HepG2 (cell line): ENCODE measurements around the gene FAM228B. TPM values are rescaled to one million over a fixed set of nuclear protein-coding genes. Genes with fewer than 3 reads are reported as not detected.

Experiments
- ATAC-seq: fragments of 200-7000 bp; cut with Tn5 transposase; 3 replicates; pipeline ENCODE4 v1.9.1; 2020; ENCODE audit warnings: mild to moderate bottlenecking, moderate library complexity
- BruUV-seq: library from RNA; stranded (reverse); fragments of 400-500 nt; replicated peaks from 2 replicates; lab custom pipeline; 2021; lab: Mats Ljungman, UMichigan
- CTCF ChIA-PET: fragments of 300-600 bp; formaldehyde crosslinking; extraction: SDS; loops from one replicate; lab custom pipeline; 2021; ENCODE audit warnings: low total read pairs, inconsistent platforms, low intra/inter-chr PET ratio; lab: Yijun Ruan, JAX
- POLR2A ChIA-PET: fragments of 350-600 bp; sonication (Branson Sonifier 250); formaldehyde crosslinking; loops from one replicate; lab custom pipeline; 2020; ENCODE audit warnings: antibody characterized with exemption, inconsistent platforms; lab: Yijun Ruan, JAX
- DNase-seq: peaks from one replicate; pipeline ENCODE4 v3.0.0-alpha.2; 2015; ENCODE audit warnings: low spot score
- FAIRE-seq: peaks from 3 replicates; lab custom pipeline; 2011; peaks lifted over from hg19 to GRCh38; lab: Jason Lieb, UNC
- H2AFZ ChIP-seq: one replicate; pipeline ENCODE4 v1.6.1; 2011; ENCODE audit warnings: low read length, inconsistent platforms
- H3K27ac ChIP-seq: fragments of 300-600 bp; 3 replicates; pipeline ENCODE4 v1.8.0; 2011; ENCODE audit warnings: mixed run types, mild to moderate bottlenecking, mixed read lengths, low read length, inconsistent platforms; ENCODE audit not compliant: insufficient read depth; ENCODE audit errors: extremely low read length
- H3K27me3 ChIP-seq, 2 experiments: fragments of 200-600 bp in 1 of 2; 2 replicates in 1 of 2; 3 replicates in 1 of 2; pipeline versions ENCODE4 v1.6.0 to v1.8.0; 2011; ENCODE audit warnings: low read length in 2 of 2, mild to moderate bottlenecking in 2 of 2, moderate library complexity in 2 of 2, inconsistent platforms in 1 of 2; ENCODE audit not compliant: insufficient read depth in 2 of 2, control insufficient read depth in 1 of 2
- H3K36me3 ChIP-seq, 2 experiments: fragments of 200-600 bp in 1 of 2; replicated peaks in 1 of 2; 2 replicates in 1 of 2; 3 replicates in 1 of 2; pipeline versions ENCODE4 v1.5.1 to v1.8.0; 2011; ENCODE audit warnings: low read length in 2 of 2, inconsistent platforms in 1 of 2; ENCODE audit not compliant: insufficient read depth in 2 of 2, control insufficient read depth in 1 of 2
- H3K4me1 ChIP-seq: 2 replicates; pipeline ENCODE4 v1.5.1; 2012; ENCODE audit warnings: low read length, inconsistent platforms; ENCODE audit not compliant: insufficient read depth
- H3K4me2 ChIP-seq: 2 replicates; pipeline ENCODE4 v1.6.0; 2011; ENCODE audit warnings: low read depth, low read length, inconsistent platforms
- H3K4me3 ChIP-seq, 3 experiments: fragments of 200-600 bp in 1 of 3; sonication (generic), shearing (Covaris generic) in 1 of 3; replicated peaks in 1 of 3; 2 replicates each; pipeline ENCODE4 v1.5.1; 2011 to 2016; ENCODE audit warnings: low read length in 3 of 3, inconsistent platforms in 2 of 3, low read depth in 2 of 3, mild to moderate bottlenecking in 2 of 3, control low read depth in 1 of 3, mixed read lengths in 1 of 3; ENCODE audit not compliant: insufficient read depth in 1 of 3
- H3K79me2 ChIP-seq: one replicate; pipeline ENCODE4 v1.6.1; 2011; ENCODE audit warnings: low read length, inconsistent platforms; ENCODE audit not compliant: insufficient read depth
- H3K9ac ChIP-seq: 2 replicates; pipeline ENCODE4 v1.6.0; 2011; ENCODE audit warnings: mild to moderate bottlenecking, low read depth, low read length, inconsistent platforms; ENCODE audit not compliant: insufficient read depth
- H3K9me3 ChIP-seq: 2 replicates; pipeline ENCODE4 v1.5.1; 2012; ENCODE audit warnings: mild to moderate bottlenecking, low read length
- H4K20me1 ChIP-seq: 2 replicates; pipeline ENCODE4 v1.6.0; 2011; ENCODE audit warnings: inconsistent platforms, mild to moderate bottlenecking, low read length, moderate library complexity; ENCODE audit not compliant: insufficient read depth
- GATAD1 ChIP-seq: IDR thresholded peaks from 2 replicates; pipeline ENCODE4 v1.6.1; 2016; ENCODE audit warnings: missing genetic modification reagents, missing compliant biosample characterization
- KLF9 ChIP-seq: IDR thresholded peaks from 2 replicates; pipeline ENCODE4 v1.6.1; 2016; ENCODE audit warnings: low read depth
- MBNL3 ChIP-seq: fragments of 250-450 bp; sonication (Bioruptor Pico); conservative IDR thresholded peaks from 2 replicates; pipeline ENCODE4 v1.8.0; 2022; ENCODE audit warnings: mild to moderate bottlenecking, inconsistent platforms
- MXI1 ChIP-seq: IDR thresholded peaks from 3 replicates; pipeline ENCODE4 v1.6.1; 2012; ENCODE audit warnings: low read depth, low read length, inconsistent platforms, borderline replicate concordance
- MZF1 ChIP-seq: sonication (generic); formaldehyde crosslinking; IDR thresholded peaks from 2 replicates; pipeline ENCODE4 v1.8.1; 2023; ENCODE audit warnings: mild to moderate bottlenecking, missing genetic modification reagents, borderline replicate concordance
- PCBP1 ChIP-seq: fragments of 200-400 bp; formaldehyde crosslinking; IDR thresholded peaks from 2 replicates; pipeline ENCODE4 v1.6.1; 2017; ENCODE audit warnings: mild to moderate bottlenecking, low read depth, low read length, borderline replicate concordance
- PTBP1 ChIP-seq: fragments of 200-400 bp; formaldehyde crosslinking; IDR thresholded peaks from 2 replicates; pipeline ENCODE4 v1.6.1; 2018; ENCODE audit warnings: low read length, low read depth; ENCODE audit not compliant: poor library complexity, severe bottlenecking
- RAD21 ChIP-seq: fragments of 450-650 bp; formaldehyde crosslinking; IDR thresholded peaks from 2 replicates; pipeline ENCODE4 v1.5.0; 2020; ENCODE audit warnings: mild to moderate bottlenecking
- SNRNP70 ChIP-seq: fragments of 200-400 bp; formaldehyde crosslinking; IDR thresholded peaks from 2 replicates; pipeline ENCODE4 v1.6.1; 2017; ENCODE audit warnings: mild to moderate bottlenecking, low read depth, low read length, moderate library complexity
- STAG1 ChIP-seq: sonication (generic); formaldehyde crosslinking; IDR thresholded peaks from 2 replicates; pipeline ENCODE4 v1.4.0; 2020; ENCODE audit warnings: missing genetic modification reagents
- TBX3 ChIP-seq: fragments of 450-650 bp; IDR thresholded peaks from 2 replicates; pipeline ENCODE4 v1.6.1; 2017; ENCODE audit warnings: antibody characterized with exemption, mild to moderate bottlenecking, inconsistent platforms, borderline replicate concordance
- ZMYM4 ChIP-seq: sonication (generic); formaldehyde crosslinking; IDR thresholded peaks from 2 replicates; pipeline ENCODE4 v1.8.1; 2023; ENCODE audit warnings: mild to moderate bottlenecking, missing genetic modification reagents
- ZNF20 ChIP-seq: sonication (generic); formaldehyde crosslinking; IDR thresholded peaks from 2 replicates; pipeline ENCODE4 v1.4.0; 2020; ENCODE audit warnings: mild to moderate bottlenecking, moderate library complexity, missing genetic modification reagents
- ZNF230 ChIP-seq: sonication (generic); formaldehyde crosslinking; IDR thresholded peaks from 2 replicates; pipeline ENCODE4 v1.4.0; 2020; ENCODE audit warnings: mild to moderate bottlenecking, missing genetic modification reagents
- ZNF333 ChIP-seq: sonication (generic); formaldehyde crosslinking; IDR thresholded peaks from 2 replicates; pipeline ENCODE4 v1.4.0; 2020; ENCODE audit warnings: mild to moderate bottlenecking, missing genetic modification reagents, borderline replicate concordance
- ZNF605 ChIP-seq: sonication (generic); formaldehyde crosslinking; IDR thresholded peaks from 2 replicates; pipeline ENCODE4 v1.8.0; 2022; ENCODE audit warnings: mild to moderate bottlenecking, missing genetic modification reagents
- ZNF607 ChIP-seq: sonication (generic); formaldehyde crosslinking; IDR thresholded peaks from 2 replicates; pipeline ENCODE4 v1.5.1; 2020; ENCODE audit warnings: missing genetic modification reagents, mild to moderate bottlenecking, borderline replicate concordance
- ZNF724P ChIP-seq: sonication (generic); formaldehyde crosslinking; IDR thresholded peaks from 2 replicates; pipeline ENCODE4 v1.8.0; 2022; ENCODE audit warnings: missing genetic modification reagents, borderline replicate concordance
- ZNF761 ChIP-seq: sonication (generic); formaldehyde crosslinking; conservative IDR thresholded peaks from 2 replicates; pipeline ENCODE4 v1.4.0; 2020; ENCODE audit warnings: mild to moderate bottlenecking, missing genetic modification reagents
- ZNF773 ChIP-seq: sonication (generic); formaldehyde crosslinking; IDR thresholded peaks from 2 replicates; pipeline ENCODE4 v1.4.0; 2020; ENCODE audit warnings: missing genetic modification reagents, borderline replicate concordance
- ZSCAN21 ChIP-seq: sonication (generic); formaldehyde crosslinking; IDR thresholded peaks from 2 replicates; pipeline ENCODE4 v1.8.0; 2022; ENCODE audit warnings: mild to moderate bottlenecking, missing genetic modification reagents, moderate library complexity, borderline replicate concordance
- WGBS: methylation state at CpG from one replicate; pipeline ENCODE4 v1.1.6; 2017; ENCODE audit warnings: low lambda C conversion rate; 5-methylcytosine and 5-hydroxymethylcytosine counted together
- in situ Hi-C: cut with HindIII; loops from 2 replicates; pipeline ENCODE4 v1.10.0; 2017; ENCODE audit warnings: low pct_unique_long_range_greater_than_20kb; ENCODE audit not compliant: extremely low pct_ligation_motif_present
- intact Hi-C: fragments of 100-400 bp; cut with micrococcal nuclease; formaldehyde crosslinking; loops from one replicate; pipeline ENCODE4 v1.10.0; 2022; ENCODE audit not compliant: unreplicated experiment
- polyA plus RNA-seq, 8 experiments: library from polyadenylated mRNA; depleted of rRNA in 3 of 8; stranded (reverse) in 7 of 8; unstranded in 1 of 8; fragments of >200 nt; fragmentation: Illumina TruSeq in 4 of 8; extraction: Trizol in 4 of 8; gene quantifications; 2 replicates each; pipeline versions ENCODE4 v1.2.1 to v1.2.3, GENCODE V29; 2011 to 2016; ENCODE audit warnings: low read depth in 4 of 8, missing spikeins in 1 of 8, mixed read lengths in 1 of 8; ENCODE audit not compliant: insufficient read depth in 1 of 8
- total RNA-seq, 5 experiments: library from RNA; depleted of rRNA; stranded (reverse); fragments of >200 nt; fragmentation: Illumina TruSeq; extraction: Trizol; gene quantifications; 2 replicates each; pipeline ENCODE4 v1.2.3, GENCODE V29; 2016; ENCODE audit warnings: low read depth in 1 of 5
- TF ChIP-seq, protein P1 (sequence below): fragments of 450-650 bp; IDR thresholded peaks from 2 replicates; pipeline ENCODE4 v1.6.1; 2016

Gene FAM228B
- total and polyA plus RNA-seq, 2 of the 13 experiments (the other 11 are each of a cell fraction or from before 2014, with no cell fraction given), result 0.79 to 1.1 TPM

DNA sequence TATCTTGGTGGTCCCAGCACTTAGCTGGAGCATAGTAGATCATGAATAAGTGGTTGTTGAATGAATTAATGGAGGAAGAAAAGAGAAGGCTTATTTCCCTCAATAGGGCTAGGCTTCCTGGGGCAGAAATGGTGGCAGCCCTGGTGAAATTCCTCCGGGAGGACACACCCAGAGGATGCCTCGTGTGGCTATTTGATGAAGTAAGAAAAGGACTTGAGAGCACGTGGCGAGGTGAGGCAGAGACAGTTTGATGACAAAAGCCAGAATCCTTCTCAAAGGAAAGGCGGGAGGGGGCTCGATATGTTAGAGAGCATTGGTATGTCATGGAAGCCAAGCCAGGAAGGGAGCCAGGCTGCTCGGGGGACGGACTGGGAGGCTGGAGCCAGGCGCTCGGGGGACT is 66.3 kb downstream of the FAM228B start:
- TF ChIP-seq ZNF724P (CRISPR knock-in tag), result no peak
- TF ChIP-seq ZNF761 (CRISPR knock-in tag), result no peak
- no peak for TF ChIP-seq PTBP1
- TF ChIP-seq PCBP1, result no peak
- no peak for TF ChIP-seq ZNF230 (CRISPR knock-in tag)
- TF ChIP-seq STAG1 (CRISPR knock-in tag), result no peak
- TF ChIP-seq MXI1, result no peak
- TF ChIP-seq, protein P1, sequence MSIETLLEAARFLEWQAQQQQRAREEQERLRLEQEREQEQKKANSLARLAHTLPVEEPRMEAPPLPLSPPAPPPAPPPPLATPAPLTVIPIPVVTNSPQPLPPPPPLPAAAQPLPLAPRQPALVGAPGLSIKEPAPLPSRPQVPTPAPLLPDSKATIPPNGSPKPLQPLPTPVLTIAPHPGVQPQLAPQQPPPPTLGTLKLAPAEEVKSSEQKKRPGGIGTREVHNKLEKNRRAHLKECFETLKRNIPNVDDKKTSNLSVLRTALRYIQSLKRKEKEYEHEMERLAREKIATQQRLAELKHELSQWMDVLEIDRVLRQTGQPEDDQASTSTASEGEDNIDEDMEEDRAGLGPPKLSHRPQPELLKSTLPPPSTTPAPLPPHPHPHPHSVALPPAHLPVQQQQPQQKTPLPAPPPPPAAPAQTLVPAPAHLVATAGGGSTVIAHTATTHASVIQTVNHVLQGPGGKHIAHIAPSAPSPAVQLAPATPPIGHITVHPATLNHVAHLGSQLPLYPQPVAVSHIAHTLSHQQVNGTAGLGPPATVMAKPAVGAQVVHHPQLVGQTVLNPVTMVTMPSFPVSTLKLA, result peak; percentile 88
- no peaks in the 10 kb centered on the region for H3K4me1 ChIP-seq
- no peaks in the 10 kb centered on the region for H4K20me1 ChIP-seq
- peaks cover 2 to 20% of the 10 kb centered on the region in 2 experiments; a peak in 3 of 5 replicates for H3K27me3 ChIP-seq
- no peak overlapping the region for H3K9ac ChIP-seq
- no peak overlapping the region for H3K27ac ChIP-seq
- no peaks in the 10 kb centered on the region for H3K36me3 ChIP-seq
- intact Hi-C loops, result no loop called here
- 59% methylated on average over 10 of the region's 10 CpGs for WGBS
- in situ Hi-C loops, result no loop called here
- H3K79me2 ChIP-seq, result no peaks in the 10 kb centered on the region
- H2AFZ ChIP-seq, result no peak overlapping the region
- no peak overlapping the region for H3K4me3 ChIP-seq
- FAIRE-seq, result no peak
- POLR2A ChIA-PET, result no interaction called here
- CTCF ChIA-PET, result no interaction called here
- no peak for DNase-seq
- no peak overlapping the region for H3K4me2 ChIP-seq
- H3K9me3 ChIP-seq, result no peaks in the 10 kb centered on the region
- no TSS peak for BruUV-seq
- ATAC-seq, result no peak; the same call in 2 of the 3 replicates

DNA sequence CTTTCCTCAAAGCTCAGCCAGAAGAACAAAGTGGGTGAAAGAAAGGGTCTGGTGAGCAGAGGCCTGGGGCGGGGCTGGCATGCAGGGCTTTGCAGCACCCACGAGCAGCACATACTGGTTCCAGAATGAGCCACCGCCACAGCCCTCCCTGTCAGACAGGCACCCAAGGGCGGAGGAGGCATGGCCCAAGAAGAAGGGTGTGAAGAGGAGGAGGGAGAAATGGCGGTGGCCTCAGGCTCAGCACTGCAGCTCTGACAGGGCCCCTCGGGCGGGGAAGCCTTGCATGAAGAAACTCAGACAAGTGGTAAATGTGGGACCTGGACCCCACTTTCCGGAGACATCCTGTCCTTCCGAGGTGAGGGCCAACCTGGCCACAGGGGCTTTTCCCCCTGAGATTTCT is 67.2 kb downstream of the FAM228B start:
- DNase-seq, result no peak
- 40% methylated on average over 9 of the region's 9 CpGs for WGBS
- no peak for TF ChIP-seq RAD21 (CRISPR knock-in tag)
- TF ChIP-seq MZF1 (CRISPR knock-in tag), result no peak
- no peak for TF ChIP-seq ZNF607 (CRISPR knock-in tag)
- TF ChIP-seq ZSCAN21 (CRISPR knock-in tag), result no peak
- no peak for TF ChIP-seq ZNF20
- TF ChIP-seq ZNF773, result no peak
- no peak for TF ChIP-seq ZNF333 (CRISPR knock-in tag)
- no peak for TF ChIP-seq ZNF605 (CRISPR knock-in tag)
- TF ChIP-seq KLF9 (CRISPR knock-in tag), result no peak
- no peak for TF ChIP-seq GATAD1 (CRISPR knock-in tag)
- TF ChIP-seq MBNL3 (CRISPR knock-in tag), result no peak
- TF ChIP-seq SNRNP70, result no peak
- no peak for TF ChIP-seq ZMYM4 (CRISPR knock-in tag)
- no peak for TF ChIP-seq TBX3

More for the DNA sequence above, 67.2 kb downstream of the FAM228B start:
- no TSS peak for BruUV-seq
- in situ Hi-C loops, result no loop called here
- ChIA-PET CTCF (no interaction called here), POLR2A (no interaction called here)
- no peak overlapping the region for H3K27ac ChIP-seq
- no peak overlapping the region for H3K4me3 ChIP-seq
- intact Hi-C loops, result no loop called here
- peaks cover 2 to 20% of the 10 kb centered on the region in 2 experiments; a peak in 3 of 5 replicates for H3K27me3 ChIP-seq
- H3K4me2 ChIP-seq, result no peak overlapping the region
- H3K4me1 ChIP-seq, result no peaks in the 10 kb centered on the region
- H2AFZ ChIP-seq, result no peak overlapping the region
- FAIRE-seq (no peak), ATAC-seq (peak; percentile 40)
- no peaks in the 10 kb centered on the region for H4K20me1 ChIP-seq
- no peaks in the 10 kb centered on the region for H3K79me2 ChIP-seq
- no peak overlapping the region for H3K9ac ChIP-seq
- no peaks in the 10 kb centered on the region for H3K36me3 ChIP-seq
- H3K9me3 ChIP-seq, result no peaks in the 10 kb centered on the region
